GM21515 (cell line): ENCODE data around the gene ETV3.
"Not testable (repeated sequence)": the region's sequence is repeated elsewhere in the genome, so short reads cannot be mapped to it uniquely, and the experiment has no call there.

Experiments used
- ATAC-seq: cut with Tn5 transposase; IDR thresholded peaks from one replicate; pipeline ENCODE4 v1.9.1; 2021; ENCODE audit not compliant: unreplicated experiment

ETV3 gene

DNA sequence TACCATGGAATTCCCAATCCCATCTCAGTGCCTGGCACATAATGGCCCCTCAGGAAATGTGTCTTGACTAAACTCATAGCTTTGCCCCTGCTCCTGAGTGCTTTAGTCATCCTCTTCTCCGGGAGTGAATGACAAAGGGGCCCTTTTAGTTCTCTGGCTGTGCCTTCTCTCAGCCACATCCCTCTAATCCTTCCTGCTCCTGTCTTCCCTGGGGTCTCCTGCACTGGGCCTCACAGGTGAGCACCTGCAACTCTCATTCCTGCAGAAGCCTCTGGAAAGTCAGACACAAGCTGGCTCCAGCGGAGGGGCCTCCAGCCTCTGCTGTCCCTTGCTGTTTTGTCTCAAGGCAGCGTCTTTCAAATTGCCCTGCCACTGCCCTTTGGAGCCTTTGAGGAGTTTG lies 24.6 kb downstream of the ETV3 start:
- ATAC-seq, result no peak

DNA sequence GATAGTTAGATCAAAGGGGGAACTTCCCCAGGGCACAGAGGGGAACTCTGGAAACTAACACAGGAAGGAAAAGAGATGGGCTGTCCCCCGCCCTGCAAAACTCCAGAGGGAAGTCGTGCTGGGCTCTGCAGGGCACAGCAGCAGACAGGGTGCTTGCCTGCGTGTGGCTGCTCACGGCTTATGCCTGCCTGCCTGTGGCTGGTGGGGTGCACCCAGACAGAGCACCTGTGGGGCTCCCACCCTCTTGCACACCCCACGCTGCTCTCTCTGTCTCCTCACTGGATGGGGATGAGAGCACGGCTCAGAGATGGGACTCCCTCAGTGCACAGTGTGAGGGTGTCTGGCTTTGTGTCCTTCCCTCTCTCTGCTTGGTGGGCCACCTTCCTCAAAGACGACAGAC lies 25.1 kb downstream of the ETV3 start:
- ATAC-seq, result no peak

DNA sequence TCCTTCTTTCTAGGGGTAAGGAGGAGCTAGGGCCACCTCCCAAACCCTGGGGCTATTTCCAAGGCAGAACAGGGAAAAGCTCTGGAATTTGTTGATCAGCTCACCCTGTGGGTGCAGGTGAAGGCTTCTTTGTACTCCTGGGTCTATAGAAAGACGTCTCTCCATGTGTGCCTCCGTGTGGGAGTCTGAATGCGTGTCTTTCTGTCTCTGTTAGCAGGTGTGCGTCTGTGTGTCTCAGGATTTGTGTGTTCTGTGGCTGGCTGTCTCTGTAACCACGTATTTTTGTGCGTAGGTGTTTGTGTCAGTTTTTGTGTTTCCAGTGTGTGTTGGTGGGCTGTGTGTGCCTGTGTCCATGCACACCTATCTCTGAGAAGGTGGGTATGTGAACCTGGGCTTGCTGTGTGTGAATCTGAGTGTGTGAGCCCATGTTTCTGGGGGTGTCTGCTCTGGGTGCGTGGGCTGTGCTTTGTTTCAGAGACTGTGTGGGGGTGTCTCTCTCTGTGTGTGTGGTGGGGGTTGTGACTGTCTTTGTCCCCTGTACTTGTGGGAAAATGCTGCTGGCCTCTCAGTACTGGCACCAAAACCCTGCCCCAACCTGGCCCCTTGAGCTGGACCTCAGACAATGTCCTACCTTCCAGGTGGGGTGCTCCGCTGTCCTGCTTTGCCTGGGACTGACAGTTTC lies 25.9 kb downstream of the ETV3 start:
- ATAC-seq, result no peak

DNA sequence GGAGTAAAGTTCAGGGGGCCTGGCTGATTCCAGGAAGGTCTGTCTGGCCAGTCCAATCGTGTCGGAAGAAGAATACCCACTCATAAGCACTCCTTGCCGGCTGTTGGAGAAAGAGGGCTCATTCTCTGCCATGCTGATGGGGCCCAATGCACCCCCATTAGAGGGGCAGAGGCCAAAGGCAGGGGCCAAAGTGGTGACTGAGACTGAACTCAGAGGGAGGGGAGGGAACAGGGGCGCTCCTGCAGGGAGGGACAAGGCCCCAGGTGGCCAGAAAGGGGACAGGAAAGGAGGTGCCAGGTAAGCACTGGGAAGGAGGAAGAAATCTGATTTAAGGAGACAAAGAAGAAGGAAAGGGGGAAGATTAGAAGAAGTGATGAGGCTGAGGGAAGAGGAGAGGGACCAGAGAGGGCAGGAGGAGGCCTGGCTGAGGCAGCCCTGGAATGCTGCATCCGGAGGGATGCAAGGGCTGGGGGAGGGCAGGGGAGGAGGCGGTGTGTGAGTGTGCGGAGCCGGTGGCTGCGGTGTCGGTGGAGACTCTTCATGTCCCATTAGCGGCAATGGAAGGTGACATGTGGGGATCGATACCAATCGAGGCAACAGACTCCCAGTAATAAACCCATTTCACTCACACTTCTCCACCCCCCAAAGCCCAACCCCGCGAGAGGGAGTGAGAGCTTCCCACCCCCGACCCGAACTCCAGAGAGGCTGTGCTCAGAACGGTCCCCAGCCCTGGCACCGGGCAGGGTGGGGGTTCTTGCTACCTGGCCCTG lies 26.6 kb downstream of the ETV3 start:
- ATAC-seq, result no peak

DNA sequence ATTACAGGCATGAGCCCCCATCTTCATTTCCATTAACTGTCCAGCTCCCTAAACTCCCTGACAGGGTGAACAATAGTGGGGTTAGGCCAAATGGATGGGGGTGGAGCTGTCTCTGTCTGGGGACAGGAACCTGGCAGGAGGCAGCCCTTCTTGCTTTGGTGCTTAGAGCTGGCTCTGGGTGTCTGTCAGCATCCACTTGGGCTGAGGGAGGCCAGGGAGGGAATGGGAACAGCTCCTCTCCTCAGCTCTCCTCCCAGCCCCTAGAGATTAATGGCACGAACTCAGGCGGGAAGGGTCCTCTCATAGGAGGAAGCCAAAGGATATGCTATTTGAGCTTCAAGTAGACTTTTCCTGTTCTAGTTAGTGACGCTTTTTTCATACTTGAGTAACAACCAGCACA lies 27.5 kb downstream of the ETV3 start:
- ATAC-seq, result no peak

DNA sequence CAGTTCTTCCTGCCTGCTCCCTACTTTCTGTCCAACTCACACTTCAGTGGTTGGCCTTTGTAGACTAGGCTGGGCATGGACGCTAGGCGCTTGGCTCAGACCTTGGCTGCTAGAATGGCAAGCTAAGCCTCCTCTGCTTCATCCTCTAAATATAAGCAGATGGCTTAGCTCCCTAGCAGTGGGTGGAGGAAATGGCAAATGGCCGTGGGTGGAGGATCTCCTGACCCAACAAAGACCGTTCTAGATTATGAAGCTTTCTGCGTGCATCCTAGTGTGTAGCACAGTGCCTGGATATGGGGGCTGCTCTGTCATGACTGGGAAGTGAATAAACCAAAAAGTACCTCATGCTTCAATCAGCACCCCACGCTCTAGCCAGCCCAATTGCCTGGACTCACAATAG lies 28.2 kb downstream of the ETV3 start:
- ATAC-seq, result no peak

DNA sequence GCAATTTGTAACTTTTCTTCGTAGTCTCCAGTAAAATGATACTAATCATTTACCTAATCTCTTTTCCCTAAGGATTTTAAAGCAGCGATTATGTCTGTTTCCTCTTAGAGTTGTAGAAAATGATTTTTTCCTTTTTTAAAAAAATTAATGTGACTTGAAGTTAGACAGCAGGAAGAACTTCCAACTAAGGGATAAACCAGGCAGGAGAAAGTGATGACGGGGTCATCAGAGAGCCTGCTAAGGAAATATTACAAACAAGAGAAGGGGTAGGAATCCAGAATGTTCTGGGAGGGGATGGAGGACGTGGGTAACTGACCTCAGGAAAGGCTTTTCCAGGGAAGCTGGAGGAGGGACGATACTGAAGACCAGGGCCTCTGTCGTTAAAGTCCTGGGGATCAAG lies 29.7 kb downstream of the ETV3 start:
- ATAC-seq, result no peak

DNA sequence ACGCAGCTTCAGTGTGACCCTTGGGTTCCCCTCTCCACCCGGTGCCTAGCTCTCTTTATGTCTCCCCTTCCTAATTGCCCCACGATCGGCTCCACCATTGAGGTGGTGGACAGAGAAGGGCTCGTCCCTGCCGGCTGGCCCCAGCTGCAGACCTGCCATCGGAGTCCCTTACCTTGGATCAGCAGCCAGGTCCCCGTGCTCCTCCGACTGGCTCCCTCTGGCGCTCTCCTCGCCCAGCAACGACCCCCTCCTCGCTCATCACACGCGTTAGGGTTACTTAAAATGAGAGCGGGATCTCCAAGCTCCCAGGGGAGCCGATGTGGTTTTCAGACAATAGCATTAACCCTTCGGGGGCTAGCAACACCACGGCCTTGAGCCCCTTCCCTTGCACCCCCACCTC lies 30.5 kb downstream of the ETV3 start:
- no peak for ATAC-seq

DNA sequence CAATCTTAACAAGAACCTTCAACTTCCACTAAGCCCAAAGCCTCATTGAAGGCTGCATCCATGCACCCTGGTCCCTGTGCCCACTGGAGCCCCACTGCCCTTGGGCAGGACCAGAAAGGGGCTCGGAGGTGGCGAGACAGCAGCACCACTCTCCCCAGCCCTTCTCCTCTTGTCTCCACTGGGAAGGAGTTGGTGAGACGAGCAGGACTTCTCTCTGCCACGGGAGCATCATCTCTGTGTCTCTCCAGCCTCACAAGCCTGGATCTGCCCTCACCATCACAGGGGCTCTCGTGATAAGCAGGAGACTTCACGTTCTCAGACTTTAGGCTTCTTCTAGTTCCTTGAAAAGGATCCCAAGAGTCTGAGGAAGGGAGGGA lies 31.4 kb downstream of the ETV3 start:
- no peak for ATAC-seq

DNA sequence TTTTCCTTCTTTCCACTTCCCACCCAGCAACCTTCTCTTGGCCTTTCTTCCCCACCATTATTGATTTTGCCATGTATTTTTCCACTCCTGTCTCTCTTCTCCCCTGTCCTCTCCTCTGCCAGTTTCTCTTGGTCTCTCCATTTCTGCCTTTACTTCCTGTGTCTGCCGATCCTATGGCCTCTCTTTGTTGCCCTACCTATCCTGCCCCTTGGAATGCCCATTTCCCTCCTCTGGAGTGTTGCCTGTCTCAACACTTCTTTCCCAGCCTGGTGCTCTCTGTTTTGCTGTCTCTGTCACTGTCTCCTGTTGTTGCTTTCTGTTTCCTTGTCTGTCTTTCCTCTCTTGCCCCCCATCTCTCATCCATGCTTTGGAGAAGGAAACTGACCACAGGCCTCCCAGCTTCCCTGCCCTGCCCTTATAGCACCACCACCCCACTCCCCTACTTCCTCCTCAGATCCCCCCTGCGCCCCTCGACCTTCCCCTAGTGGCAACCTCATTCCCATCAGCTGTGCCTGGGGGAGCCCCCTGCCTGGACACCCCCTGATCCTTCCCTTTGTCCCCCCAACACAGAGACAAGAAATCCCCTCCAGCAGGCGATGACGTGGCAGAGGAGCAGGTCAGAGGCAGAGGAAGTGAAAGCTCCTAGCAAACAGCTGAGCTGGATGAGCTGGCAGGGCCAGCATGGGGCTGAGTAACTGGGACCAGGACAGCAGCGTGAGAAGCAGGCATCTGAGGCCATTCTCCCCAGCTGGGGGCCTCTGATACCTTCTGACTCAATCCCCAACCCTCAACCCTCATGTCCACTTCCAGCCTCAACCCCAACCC lies 32.0 kb downstream of the ETV3 start:
- ATAC-seq, result peak; percentile 68

DNA sequence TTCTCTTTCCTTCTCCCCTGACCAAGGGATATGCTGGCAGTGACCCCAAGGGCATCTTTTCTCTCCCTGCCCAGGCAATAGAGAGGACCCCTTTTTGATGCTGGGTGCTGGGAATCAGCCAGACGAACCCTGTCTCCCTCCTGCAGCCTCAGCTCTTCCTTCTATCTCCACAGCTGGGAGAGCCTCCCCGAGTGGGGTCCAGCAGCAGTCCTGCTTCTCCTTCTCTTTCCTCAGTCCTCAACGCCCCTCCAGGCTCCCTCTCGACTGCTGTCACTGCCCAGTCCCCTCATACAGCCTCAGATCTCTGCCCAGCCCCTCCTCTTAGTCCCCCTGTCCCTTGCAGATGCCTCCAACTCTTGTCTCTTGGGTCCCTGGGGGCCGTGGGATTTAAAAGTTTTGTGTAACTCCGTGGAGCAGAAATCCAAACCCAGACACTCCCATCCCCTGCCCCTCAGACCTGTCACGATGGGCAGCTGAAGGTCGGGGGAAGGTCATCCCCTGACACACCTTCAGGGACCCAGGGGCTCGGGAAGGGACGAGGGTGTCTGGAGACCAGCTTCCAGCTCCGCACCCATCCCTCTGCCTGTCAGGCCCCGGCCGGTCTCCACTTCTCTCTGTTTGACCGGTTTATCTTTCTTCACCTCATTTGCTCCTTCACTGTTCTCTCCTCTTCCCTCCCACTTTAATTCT lies 32.8 kb downstream of the ETV3 start:
- no peak for ATAC-seq

DNA sequence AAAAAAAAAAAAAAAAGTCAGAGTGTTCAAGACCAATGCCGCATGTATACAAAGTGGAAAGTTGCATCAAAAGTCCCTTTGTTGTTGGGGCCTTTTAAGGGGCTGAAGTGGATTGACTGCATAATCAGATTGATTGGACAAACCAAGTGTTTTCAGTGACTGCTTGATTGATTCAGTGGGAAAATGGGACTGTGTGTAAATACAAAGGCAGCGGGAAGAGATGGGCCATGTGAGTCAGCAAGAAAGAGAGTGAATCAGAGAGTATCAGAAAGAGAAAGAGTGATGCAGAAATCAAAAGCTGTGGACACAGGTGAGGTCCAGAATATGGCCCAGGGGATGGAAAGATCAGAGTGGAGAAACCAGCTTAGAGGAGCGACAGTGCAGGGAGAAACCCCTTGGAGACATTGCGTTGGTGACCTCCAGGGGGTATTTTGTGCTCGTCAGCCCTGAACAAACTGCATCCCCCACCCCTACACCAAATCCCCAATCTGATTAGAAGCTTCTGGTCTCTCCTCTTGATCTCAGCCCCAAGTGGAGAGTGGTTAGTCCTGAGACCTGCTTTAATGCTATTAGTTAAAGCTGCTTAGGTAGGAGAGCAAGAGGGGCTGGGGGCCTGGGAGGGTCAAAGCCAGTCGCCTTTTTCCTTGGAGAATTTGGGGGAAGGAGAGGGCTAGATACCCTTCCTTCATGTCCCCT lies 33.4 kb downstream of the ETV3 start:
- no peak for ATAC-seq

DNA sequence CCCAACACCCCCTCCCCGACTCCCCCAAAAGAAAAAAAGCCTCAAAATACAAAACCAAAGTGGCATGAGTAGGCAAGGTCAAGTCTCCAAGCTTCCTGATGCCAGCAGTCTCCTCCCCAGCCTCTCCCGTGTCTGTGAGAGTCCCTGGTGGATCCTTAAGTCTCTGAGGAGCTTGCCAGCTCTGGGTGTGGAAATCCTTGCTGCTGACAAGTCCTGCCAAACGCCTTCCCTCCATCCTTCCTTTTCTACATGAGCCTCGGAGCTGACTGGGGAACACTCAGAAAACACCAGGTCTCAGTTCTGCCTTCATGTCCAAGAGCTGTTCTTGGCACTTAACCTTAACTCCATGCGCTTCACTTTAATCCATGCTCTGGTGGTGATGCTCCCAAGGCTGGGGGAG lies 34.9 kb downstream of the ETV3 start:
- no peak for ATAC-seq

DNA sequence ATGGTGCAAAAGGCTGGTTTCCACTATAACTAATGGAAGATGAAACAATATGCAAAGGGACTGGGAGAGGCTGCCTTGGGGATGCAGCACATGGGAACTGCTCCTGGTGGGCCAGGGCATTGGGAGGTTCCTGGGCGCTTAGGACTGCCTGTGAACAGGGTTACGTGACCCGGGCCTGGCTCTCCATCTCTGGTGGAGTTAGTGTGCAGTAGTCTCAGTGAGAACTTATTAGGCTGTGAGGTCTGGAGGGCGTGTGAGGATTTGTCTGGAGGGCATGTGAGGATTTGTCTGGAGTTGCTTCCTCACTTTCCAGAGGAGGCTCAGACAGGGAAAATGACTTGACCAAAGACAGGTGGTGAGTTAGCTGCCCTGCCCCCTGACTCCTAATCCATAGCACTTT lies 37.0 kb downstream of the ETV3 start:
- no peak for ATAC-seq

DNA sequence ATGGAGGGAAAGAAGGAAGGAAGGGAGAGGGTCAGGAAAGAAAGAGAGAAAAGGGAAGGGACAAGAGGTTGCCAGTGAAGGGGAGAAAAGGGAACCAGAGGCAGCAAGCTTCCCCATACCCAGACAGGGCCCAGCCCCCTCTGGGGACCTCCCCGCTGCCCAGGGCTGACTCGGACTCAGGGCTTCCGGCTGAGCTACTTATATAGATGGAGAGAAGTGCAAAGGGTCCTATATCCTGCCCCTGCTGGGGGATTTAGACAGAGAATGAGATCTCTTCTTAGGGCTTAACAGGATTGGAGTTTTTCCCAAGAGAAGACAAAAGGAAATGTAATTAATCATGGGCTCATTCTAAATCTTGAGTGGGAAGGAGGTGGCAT lies 38.6 kb downstream of the ETV3 start, which contains the start of gene ETV3L:
ETV3L (minus strand) TSS at position 176 of the 377 bp plus-strand sequence. CDS start 285 bp downstream, outside the sequence.
- ATAC-seq, result no peak

DNA sequence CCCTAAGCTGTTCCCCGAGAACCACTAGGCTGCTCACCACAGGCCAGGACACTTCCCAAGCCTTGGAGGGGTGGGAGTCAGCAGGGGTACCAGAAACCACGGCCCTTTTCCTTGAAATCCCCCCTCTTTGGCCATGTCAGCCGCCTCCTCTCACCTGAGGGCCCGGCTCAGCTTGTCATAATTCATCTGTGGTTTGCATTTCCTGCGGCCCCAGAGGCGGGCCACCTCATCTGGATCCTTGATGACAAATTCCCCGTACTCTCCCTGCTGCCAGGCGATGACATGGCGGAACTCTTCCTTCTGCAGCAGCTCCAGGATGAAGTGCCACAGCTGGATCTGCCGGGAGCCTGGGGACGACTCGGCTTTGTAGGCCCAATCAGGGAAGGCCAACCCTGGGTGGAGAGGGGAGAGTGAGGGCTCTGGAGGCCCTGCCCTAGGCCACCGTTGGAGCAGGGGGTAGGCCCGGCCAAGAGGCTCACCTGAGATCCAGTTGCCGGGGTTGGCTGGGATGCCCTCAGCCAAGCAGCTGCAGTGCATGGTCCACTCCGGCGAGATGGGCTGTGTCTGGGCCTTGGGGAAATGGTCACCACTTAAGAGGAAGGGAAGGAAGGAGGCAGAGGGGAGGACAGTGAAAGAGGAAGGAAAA lies 39.1 kb downstream of the ETV3 start:
- not testable (repeated sequence) for ATAC-seq

DNA sequence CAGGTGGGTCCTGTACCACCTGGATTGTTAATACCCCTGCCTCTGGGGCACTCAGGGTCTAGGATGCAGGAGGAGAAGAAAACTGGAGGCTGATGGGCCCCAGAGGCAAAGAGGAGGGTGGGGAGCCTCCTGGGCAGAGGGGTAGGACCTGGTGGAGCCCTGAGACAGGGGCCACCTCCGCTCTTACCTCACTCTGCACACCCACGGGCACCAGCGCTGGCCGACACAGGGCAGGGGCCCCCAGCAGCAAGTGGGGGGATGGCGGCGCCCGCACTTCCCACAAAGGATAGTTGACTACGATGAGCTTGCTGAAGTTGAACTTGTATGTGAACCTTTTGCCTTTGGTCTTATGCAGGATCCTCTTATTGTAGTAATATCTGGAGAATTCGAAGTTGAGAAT lies 39.7 kb downstream of the ETV3 start:
- no peak for ATAC-seq

DNA sequence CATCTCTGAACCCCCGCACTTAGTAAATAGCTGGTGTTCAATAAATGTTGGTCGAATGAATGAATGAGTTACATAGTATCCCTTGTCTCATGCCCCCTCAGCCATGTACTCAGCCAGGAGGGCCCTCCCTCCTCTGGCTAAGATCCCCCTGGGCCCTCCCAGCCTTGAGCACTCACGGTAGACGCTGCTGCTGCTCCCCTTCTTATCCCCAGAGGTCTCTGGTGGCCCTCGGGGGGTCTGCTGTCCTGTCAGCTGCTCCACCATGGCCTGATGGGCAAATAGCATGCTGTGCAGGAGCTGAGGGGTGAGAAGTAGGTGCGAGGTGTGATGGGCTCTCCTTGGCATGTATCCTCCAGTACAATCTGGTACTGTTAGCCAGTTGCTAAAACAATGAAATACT lies 40.5 kb downstream of the ETV3 start:
- ATAC-seq, result no peak

DNA sequence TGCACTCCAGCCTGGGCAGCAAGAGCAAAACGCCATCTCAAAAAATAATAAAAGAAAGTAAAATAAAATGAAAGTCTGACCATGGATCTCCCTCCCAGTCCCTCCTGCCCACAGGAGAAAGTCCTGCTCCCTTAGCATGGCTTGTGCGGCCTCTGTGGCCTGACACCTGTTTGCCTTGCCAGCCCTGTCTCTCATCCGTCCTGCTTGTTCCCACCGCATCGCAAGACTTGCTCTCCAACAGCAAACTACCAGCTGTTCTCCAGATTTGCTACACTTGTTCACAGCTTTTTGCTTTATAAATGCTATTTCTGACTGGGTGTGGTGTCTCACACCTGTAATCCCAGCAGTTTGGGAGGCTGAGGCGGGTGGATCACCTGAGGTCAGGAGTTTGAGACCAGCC lies 41.3 kb downstream of the ETV3 start:
- ATAC-seq, result no peak

DNA sequence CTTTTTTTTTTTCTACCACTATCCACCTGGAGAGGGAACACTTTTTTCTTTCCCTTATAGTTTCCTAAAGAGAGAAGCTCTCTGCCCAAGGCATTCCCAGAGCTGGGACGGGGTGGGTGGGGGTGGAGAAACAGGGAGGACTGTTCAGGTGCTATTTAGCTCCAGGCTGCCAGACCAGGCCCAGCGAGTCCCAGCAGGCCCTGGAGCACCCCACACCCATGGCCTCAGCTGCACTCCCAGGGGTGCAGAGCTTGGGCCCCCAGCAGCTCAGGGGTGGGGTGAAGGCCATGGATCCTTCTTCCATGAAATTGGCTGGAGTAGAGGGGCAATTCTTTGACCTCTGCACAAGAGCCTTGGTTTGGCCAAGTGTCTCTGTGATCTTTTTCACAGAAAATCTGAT lies 42.6 kb downstream of the ETV3 start:
- ATAC-seq, result no peak
